HL-60/S4 treated with phorbol 12-myristate 13-acetate at 8.2 ng/mL for 4 days and 3 days (cell line): ENCODE data around the gene IRX4.

Experiments
- in situ Hi-C: fragments of 300-500 bp; cut with MboI; formaldehyde crosslinking; loops from 2 replicates; pipeline ENCODE4 v1.15.0; 2022; ENCODE audit warnings: low sequenced_read_pairs

IRX4 gene

GRCh38 chr5:1882337-1883119 is at the start of gene IRX4:
Gene IRX4, minus strand, starts transcription at chr5:1882925. Its CDS starts 278 bp downstream, at chr5:1882647.
- in situ Hi-C loops, result no loop called here

- in situ Hi-C loops, result no loop called here
Measured at GRCh38 chr5:1931604-1932231, 49.0 kb upstream of the IRX4 start.

GRCh38 chr5:1930880-1931603 is 48.3 kb upstream of the IRX4 start:
- in situ Hi-C loops, result no loop called here

GRCh38 chr5:1930501-1930879 is 47.8 kb upstream of the IRX4 start:
- in situ Hi-C loops, result no loop called here

GRCh38 chr5:1929108-1929991 is 46.6 kb upstream of the IRX4 start:
- in situ Hi-C loops, result no loop called here

- in situ Hi-C loops, result no loop called here
Measured at GRCh38 chr5:1926471-1927341, 44.0 kb upstream of the IRX4 start.

- in situ Hi-C loops, result no loop called here
Measured at GRCh38 chr5:1926071-1926440, 43.3 kb upstream of the IRX4 start.

- in situ Hi-C loops, result no loop called here
Measured at GRCh38 chr5:1925111-1926070, 42.7 kb upstream of the IRX4 start.

GRCh38 chr5:1923766-1924165 is 41.0 kb upstream of the IRX4 start:
- in situ Hi-C loops, result no loop called here

GRCh38 chr5:1923341-1923740 is 40.6 kb upstream of the IRX4 start:
- in situ Hi-C loops, result no loop called here

- in situ Hi-C loops, result no loop called here
Measured at GRCh38 chr5:1921711-1922110, 39.0 kb upstream of the IRX4 start.

- in situ Hi-C loops, result no loop called here
Measured at GRCh38 chr5:1919750-1920149, 37.0 kb upstream of the IRX4 start.

- in situ Hi-C loops, result no loop called here
Measured at GRCh38 chr5:1919209-1919566, 36.5 kb upstream of the IRX4 start.

- in situ Hi-C loops, result no loop called here
Measured at GRCh38 chr5:1918488-1919208, 35.9 kb upstream of the IRX4 start.

- in situ Hi-C loops, result no loop called here
Measured at GRCh38 chr5:1917830-1918487, 35.2 kb upstream of the IRX4 start.

GRCh38 chr5:1916041-1917001 is 33.6 kb upstream of the IRX4 start:
- in situ Hi-C loops, result no loop called here

GRCh38 chr5:1915316-1915715 is 32.6 kb upstream of the IRX4 start:
- in situ Hi-C loops, result no loop called here
